Measurements from ENCODE around the gene SERPINB5.
"Not testable (repeated sequence)": the region's sequence is repeated elsewhere in the genome, so short reads cannot be mapped to it uniquely, and the experiment has no call there.

SERPINB5 gene, protein sequence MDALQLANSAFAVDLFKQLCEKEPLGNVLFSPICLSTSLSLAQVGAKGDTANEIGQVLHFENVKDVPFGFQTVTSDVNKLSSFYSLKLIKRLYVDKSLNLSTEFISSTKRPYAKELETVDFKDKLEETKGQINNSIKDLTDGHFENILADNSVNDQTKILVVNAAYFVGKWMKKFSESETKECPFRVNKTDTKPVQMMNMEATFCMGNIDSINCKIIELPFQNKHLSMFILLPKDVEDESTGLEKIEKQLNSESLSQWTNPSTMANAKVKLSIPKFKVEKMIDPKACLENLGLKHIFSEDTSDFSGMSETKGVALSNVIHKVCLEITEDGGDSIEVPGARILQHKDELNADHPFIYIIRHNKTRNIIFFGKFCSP

DNA sequence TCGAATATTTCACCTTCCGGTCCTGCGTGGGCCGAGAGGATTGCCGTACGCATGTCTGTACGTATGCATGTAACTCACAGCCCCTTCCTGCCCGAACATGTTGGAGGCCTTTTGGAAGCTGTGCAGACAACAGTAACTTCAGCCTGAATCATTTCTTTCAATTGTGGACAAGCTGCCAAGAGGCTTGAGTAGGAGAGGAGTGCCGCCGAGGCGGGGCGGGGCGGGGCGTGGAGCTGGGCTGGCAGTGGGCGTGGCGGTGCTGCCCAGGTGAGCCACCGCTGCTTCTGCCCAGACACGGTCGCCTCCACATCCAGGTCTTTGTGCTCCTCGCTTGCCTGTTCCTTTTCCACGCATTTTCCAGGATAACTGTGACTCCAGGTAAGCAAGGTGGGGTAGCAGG is at the start of gene SERPINB5:
Gene SERPINB5, plus strand, starts transcription at position 291 of the 400 bp plus-strand sequence. CDS start 7,471 bp downstream, outside the sequence.
- DNase-seq, result no peak

DNA sequence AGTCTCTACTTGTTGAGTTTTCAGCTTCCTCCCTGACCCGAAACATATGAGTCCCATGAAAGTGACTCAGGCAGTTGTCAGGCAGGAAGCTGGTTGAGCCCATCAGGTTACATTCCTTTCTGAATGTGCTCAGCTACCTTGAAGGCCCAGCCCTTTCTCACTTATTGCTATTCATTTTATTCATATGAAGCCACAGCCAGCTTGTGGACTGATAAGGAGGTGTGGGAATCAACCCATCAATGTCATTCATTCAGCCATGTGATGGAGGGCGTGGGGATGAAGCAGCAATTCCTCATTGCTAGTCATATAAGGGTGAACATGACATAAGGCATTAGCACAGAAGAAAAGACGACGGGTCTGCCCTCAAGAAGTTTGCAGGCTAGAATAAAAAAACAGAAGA is 49.2 kb upstream of the SERPINB5 start:
- no peak for DNase-seq

DNA sequence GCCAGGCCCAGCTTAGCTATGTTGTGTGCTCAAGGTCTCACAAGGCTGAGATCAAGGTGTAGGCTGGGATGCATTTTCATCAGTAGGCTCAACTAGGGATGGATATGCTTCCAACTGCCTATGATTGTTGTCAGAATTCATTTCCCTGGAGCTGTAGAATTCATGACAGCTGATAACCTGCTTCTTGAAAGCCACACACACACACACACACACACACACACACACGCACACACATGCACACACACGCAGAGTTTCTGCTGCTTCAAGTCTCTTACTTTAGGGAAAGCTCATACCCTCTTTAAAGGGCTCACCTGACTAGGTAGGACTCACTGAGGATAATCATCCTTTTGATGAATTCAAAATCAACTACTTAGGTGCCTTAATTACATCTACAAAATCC is 46.2 kb upstream of the SERPINB5 start:
- DNase-seq, result no peak

DNA sequence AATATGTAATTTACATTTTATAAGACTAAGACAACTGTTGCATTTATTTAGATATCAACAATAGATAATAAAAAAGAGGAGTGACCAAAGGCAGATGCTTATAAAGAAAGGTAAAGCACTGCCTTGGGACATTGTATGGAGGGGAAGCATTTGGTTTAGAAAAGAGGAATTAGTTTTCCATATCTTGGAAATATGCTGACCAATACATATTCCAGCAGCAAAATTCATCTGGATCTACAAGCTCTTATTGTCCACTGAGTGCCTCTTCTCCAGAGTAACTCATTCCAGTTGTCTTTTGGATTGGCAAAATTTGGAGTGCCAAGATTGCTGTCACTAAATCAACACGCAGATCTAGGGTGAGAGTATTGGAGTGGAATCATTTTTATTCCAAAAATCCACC is 45.6 kb upstream of the SERPINB5 start:
- no peak for DNase-seq

DNA sequence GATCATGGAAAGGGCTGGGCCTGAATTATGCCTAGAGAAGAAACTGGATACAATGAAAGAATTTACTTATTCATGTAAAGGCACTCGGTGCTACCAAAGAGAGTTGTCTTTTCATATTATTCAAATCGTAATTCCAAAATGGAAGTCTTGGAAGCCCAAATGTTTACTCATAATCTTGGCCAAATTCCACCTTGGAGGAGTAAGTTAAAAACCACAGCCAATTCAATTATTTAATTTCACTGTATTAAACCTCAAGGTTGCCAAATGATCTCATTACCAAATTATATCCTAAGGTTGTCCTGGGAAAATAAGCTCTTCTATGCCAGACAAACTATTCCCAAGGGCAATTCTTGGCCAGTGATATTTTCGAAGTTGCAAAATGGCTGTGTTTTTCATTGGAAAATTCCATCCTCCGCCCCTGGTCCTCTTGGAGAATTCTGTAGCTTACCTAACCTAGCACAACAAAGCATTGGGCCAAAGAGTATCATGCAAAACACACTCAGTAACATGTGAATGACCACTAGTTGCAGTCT is 43.4 kb upstream of the SERPINB5 start:
- DNase-seq, result no peak

DNA sequence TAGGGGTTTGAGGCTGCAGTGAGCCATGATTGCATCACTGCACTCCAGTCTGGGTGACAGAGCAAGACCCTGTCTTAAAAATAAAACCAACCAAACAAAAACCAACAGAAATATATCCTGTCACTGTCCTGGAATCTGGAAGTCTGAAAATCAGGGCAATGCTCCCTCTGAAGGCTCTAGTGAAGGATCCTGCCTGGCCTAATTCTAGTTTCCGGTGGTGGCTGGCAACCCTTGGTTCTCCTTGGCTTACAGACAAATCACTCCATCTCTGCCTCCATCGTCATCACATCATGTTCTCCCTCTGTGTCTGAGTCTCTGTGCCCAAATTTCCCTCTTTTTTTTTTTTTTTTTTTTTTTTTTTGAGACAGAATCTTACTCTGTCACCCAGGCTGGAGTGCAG is 38.6 kb upstream of the SERPINB5 start:
- no peak for DNase-seq

DNA sequence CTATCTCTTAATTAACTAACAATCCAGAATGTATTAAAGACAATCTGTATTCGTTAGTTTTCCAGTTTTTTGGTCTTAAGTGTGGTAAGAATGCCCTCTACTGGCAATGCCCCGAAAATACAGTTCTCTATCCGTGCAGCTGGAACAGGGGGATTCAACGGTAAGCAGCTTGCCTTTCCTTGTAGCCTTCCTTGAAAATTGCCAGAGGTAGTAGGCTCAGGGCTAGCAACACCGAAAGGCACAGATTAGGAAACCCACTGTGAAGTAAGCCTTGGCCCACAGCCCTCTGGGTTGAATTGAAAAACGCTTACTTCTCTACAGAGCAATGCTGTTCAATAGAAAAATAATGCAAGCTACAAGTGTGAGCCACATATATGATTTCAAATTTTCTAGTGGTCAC is 37.4 kb upstream of the SERPINB5 start:
- DNase-seq, result no peak

DNA sequence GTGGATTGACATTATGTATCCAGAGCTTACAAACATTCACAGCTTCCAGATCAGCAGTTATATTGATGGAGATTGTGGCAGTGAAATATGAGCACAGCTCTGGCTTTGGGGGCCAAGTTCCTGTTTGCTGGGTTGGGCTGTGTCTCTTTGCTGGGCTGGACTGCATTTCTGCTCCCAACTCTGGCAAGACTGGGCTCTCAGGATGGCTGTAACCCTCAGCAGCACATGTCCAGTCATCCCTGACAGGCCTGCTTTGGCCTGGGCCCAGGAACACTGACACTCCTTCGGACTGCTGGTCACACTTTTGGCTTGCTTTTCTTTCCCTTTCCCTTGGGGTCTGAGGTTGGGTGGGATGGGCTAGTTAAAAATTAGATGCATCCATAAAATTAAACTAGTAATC is 36.5 kb upstream of the SERPINB5 start:
- no peak for DNase-seq

DNA sequence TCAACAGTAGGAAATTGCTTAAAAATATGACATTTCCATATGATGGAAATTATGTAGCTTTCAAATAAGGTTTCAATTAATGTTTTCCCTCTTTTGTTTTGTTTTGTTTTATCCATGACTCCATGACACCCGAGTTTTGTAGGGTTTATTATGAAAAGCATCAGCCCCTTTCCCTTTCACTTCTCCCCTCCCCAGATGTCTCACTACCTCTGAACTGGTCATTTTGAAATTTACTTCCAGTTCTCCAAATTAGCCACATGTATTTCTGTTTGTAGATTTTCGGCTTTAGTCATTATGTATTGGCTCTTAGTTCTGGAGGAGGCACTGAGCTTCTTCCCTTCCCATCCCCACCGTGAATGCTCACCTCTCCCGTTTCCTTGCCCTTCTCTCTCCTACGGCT is 35.9 kb upstream of the SERPINB5 start:
- no peak for DNase-seq

DNA sequence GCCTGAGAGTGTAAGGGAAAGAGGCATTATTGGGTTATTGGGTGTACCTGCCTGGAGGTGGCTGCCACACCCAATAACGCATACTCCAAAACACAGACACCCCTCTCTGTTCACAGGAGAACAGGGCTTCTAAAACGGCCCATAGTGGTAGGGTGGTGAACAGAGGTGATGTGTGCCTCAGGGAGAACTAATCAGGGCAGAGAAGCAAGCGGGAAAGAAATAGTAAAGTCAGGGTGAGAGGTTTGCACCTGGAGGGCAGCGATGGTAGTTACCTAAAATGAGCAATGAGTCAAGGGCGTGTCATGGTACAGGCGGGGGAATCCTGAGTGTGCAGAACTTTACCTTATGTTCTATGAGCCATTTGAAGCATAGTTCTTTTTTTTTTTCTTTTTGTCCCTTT is 32.9 kb upstream of the SERPINB5 start:
- DNase-seq, result no peak

DNA sequence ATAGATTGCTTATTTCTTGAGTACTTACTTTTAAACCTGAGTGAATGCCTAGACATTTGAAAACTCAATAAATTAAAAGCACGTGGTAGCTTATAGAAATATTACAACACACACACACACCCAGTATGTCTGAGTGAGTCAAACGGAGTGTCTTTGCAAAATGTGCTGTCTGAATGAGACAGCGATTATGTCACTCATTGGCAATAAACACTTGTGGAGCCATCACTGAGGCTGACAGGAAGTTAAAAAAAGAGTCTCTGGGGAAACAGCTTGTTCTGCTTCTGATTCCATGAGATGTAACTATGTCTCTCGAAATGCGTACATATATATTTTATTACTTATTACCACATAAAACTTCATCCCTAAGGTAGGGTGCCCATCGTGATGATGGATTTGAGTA is 32.2 kb upstream of the SERPINB5 start:
- no peak for DNase-seq

DNA sequence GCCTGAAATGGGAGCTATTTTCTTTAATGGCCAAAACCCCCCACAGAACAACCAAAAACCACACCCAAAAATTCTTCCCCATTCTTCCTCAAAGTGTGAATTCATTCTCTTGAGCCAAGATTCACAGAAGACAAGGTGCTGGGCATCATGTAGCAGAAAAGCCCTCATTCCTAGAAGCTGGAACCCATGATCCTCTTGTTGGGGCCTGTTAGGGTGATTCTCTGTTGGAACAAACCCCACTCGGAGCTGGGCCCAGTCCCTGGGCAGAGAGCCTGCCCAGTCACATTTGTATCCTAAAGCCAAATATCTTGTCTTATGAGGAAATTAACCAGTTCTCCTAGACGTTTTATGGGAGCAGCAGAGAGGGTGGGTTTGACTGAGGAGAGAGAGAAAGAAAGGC is 31.7 kb upstream of the SERPINB5 start:
- DNase-seq, result no peak

DNA sequence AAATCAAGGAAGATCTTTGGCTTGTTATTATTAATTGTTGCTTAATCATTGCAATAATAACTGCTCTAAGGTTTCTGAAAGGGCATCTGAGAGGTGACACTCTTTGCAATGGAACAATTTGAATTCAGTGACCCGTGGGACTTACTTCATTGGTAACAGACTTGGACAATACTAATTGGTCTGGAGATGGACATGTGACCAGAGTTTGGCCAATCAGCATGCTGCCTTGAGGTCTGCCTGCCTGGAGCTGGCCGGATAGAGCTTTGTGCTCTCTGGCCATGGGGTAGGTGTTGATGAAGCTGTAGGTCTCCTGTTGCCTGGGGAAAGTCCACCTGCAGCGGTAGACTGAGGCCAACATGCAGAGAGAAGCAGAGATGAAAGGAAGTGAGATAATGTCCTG is 30.5 kb upstream of the SERPINB5 start:
- no peak for DNase-seq

DNA sequence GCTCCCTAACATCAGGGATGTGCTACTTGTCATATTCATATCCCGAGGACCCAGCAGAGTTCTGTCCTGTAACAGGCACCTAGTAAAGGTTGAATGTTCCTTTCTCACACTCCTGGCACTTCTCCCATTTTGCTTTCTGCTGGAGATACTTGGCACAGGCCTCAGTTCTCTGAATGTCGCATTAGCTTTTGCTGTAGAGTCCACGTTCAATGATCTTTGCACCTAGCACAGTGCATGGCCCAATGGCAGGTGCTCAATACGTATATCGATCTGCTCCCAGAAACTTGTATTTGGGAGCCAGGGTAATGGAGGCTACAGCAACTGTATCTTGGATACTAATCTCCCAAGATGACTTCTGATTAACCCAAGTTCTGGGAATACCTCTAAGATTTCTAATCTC is 29.7 kb upstream of the SERPINB5 start:
- DNase-seq, result no peak

DNA sequence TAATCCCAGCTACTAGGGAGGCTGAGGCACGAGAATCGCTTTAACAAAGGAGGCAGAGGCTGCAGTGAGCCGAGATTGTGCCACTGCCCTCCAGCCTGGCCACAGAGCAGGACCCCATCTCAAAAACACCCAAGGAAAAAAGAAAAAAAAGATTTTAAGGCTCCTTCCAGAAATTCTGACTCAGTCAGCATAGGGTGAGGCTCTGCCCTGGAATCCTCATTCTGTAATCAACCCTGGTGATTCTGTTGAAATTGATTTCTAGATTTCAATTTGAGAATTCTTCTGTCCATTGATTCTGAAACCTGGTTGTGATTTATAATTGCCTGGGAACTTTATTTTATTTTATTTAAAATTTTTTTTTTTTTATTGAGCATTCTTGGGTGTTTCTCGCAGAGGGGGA is 27.3 kb upstream of the SERPINB5 start:
- no peak for DNase-seq

DNA sequence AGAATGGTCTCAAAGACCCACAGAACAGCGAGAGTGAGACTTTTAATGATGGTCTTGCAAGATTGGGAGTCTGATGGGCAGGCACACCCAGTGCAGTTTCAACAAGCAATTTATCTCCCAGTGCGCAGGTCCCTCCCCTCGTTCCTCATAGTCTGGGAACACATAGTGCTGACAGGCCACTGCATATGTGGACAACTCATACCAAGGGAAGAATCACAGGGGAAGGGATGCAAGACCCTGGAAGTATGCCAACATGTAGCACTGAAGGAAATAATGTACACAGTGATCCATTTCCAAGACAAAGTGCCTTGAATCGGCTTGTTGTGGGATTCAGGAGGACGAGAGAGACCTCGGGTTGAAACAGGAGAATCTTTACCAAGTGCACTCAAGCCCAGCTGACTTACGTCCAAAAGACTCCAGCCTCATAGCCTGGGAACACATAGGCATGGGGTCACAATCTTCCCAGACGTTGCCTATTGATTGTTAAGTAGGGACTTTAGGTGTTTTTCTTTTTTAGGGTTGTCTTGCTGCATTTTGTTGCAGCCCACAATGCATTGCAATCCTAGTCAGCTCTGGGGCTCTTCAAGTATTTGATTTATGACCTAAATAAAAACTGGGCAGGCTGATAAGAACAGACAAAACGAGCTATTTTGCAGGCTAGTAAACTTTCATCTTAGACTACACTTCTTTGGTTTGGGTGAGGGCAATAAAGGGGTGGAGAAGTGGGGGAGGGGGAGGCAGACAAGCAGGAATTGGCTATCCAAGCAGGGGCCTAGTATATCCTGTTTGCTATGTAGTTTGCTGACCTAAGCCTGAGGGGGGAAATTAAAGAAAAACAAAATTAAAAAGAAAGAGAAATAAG is 24.7 kb upstream of the SERPINB5 start:
- no peak for DNase-seq

DNA sequence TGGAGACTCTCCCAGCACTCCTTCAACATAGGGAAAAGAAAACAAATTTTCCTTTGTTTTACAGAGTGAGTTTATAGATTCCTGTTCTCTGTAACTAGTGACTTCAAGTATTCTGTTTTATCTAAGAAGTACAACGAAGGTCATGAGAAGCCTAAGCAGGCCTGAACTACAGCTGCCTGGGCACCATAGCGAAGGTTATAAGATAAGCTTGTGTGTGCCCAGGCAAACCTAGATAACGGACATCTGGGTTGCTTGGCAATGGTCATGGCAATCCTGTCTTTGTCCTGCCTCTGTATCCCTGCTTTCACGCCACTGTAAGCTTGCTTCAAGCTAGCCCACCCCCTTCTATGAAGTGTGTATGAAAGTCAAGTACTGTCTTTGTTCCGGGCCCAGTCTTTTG is 24.0 kb upstream of the SERPINB5 start:
- DNase-seq, result not testable (repeated sequence)

DNA sequence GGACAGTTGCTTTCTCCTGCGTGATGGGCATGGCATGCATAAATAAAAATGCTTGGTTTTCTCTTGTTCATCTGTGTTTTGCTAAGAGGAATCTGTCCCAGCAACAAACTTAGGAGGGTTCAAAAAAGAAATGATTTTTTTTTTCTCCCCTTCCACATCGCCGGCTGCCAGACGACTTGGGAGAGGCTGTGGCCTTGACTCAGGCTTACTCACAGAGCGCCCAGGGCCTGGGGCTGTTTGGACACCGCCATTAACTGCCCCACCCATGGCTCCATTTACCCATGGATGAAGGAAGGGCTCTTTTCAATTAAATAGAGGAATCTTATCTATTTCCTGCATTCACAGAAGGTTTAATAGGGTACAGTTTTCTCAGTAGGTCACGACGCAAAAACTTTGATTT is 22.3 kb upstream of the SERPINB5 start:
- DNase-seq, result no peak

DNA sequence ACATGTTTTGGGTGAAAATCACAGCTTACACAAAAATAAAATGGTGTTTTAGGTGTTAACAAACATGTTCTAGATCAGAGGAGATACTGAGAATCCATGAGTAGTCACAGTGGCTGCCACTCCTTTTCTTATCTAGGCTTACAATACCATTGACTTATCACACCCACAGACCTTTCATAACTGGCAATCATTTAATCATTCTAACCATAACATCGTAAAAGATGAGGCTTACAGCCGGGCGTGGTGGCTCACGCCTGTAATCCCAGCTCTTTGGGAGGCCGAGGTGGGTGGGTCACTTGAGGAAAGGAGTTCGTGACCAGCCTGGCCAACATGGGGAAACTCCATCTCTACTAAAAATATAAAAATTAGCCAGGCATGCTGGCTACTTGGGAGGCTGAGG is 18.8 kb upstream of the SERPINB5 start:
- no peak for DNase-seq

DNA sequence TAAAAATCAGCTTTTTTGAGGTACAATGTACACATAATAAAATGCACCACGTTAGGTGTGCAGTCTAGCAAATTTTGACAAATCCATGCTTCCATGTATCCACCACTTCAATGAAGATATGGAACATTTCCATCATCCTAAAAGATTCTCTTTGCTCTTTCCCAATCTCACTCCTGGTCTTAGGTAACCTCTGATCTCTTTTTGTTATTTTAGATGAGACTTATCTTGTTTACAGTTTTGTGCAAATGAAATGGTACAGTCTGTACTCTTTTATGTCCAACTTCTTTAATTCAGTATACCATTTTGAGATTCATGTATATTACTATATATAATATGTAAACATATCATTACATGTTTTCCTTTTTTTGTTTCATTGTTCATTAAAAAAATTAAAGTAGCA is 16.3 kb upstream of the SERPINB5 start:
- DNase-seq, result no peak

DNA sequence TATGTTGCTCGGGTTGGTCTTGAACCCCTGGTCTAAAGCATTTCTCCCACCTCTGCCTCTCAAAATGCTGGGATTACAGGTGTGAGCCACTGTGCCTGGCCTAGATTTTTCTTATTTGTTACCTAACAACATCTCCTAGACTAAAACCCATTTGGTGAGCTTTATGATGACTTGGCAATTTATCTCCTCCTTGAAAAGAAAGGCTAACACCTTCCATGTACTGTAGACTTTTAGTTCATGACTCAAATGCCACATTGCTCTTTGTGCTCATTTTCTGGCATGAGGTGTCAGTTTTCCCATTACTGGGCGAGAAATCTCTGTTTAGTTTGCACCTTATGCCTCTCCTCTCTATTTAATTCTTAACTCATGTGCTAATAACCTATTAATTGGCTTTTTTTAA is 12.3 kb upstream of the SERPINB5 start:
- DNase-seq, result no peak

DNA sequence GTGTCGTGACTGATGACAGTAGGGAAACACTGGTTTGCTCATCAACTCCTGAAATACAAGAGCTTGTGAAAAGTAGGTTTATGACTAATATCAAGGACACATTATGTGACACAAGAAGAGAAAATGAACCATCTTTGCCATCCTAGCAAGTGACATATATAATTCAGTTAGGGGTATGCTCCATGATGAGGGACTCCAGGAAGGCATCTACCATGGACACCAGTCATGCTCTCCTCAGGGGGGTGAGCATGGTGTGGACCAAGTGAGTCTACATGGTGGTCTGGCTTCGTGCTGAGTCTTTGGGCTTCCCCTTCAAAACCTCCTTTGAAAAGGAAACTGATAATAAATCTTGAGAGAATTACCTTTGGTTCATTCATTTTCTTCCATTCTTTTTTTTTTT is 11.7 kb upstream of the SERPINB5 start:
- DNase-seq, result no peak

DNA sequence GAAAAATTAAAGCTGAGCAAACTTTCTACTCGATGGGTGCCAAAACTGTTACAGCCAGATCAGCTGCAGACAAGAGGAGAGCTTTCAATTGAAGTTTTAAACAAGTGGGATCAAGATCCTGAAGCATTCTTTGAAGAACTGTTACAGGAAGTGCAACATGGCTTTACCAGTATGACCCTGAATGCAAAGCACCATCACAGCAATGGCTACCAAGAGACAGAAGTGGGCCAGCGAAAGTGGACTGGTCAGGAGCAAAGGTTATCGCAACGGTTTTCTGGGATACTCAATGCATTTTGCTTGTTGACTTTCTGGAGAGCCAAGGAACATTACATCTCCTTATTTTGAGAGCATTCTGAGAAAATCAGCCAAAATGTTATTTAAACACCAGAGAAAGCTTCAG is 9.1 kb upstream of the SERPINB5 start:
- no peak for DNase-seq

DNA sequence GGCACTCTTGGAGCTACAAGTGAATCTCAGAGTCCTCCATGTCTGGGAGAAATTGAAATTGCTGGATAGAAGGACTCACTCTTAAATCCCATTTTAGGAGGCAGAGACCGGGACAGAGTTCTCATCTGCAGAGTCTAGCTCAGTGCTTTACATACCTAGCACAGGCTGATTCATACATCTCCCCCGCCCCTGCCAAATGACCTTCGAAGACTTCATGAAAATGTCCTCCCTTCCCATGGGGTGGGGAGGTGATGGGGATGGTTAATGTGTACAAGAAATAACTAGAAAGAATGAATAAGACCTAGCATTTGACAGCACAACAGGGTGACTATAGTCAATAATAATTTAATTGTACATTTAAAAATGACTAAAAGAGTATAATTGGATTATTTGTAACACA is 8.2 kb upstream of the SERPINB5 start:
- DNase-seq, result no peak

Data from cortex of kidney (tissue), 1 donor.